Natural killer cell (primary cell): Measurements from ENCODE around the gene SLC6A4. TPM values are rescaled to one million over a fixed set of nuclear protein-coding genes. Genes with fewer than 3 reads are reported as not detected.

ENCODE experiments used
- ATAC-seq, 3 donors: fragments of 150-1000 bp in 2 of 3; fragments of 200-7000 bp in 1 of 3; cut with Tn5 transposase; 1 replicate in 1 of 3; 2 replicates in 2 of 3; pipeline ENCODE4 v1.10.0; 2021; ENCODE audit warnings: mild to moderate bottlenecking in 2 of 3, moderate library complexity in 2 of 3
- DNase-seq, 2 donors: peaks; one replicate each; pipeline versions ENCODE4 v3.0.0 to v3.0.0-alpha.2; 2013 to 2021; ENCODE audit warnings: mixed read lengths in 1 of 2
- H3K27ac ChIP-seq: one replicate; pipeline ENCODE4 v1.5.1; 2013; ENCODE audit warnings: mild to moderate bottlenecking, low read length
- H3K27me3 ChIP-seq: one replicate; pipeline ENCODE4 v1.6.1; 2013; ENCODE audit warnings: low read length; ENCODE audit not compliant: control insufficient read depth, insufficient read depth
- H3K36me3 ChIP-seq: one replicate; pipeline ENCODE4 v1.6.1; 2013; ENCODE audit warnings: low read length; ENCODE audit not compliant: control insufficient read depth, insufficient read depth
- H3K4me1 ChIP-seq: one replicate; pipeline ENCODE4 v1.6.1; 2013; ENCODE audit warnings: low read length; ENCODE audit not compliant: control insufficient read depth, insufficient read depth
- H3K4me3 ChIP-seq: one replicate; pipeline ENCODE4 v1.5.1; 2013; ENCODE audit warnings: low read length
- H3K9me3 ChIP-seq: one replicate; pipeline ENCODE4 v1.6.1; 2013; ENCODE audit warnings: low read length; ENCODE audit not compliant: control insufficient read depth, insufficient read depth
- H3K27ac Mint-ChIP-seq, 2 donors: one replicate each; pipeline ENCODE4 v1.8.0; 2022; ENCODE audit warnings: mild to moderate bottlenecking in 2 of 2, mixed read lengths in 2 of 2, moderate library complexity in 1 of 2
- H3K27me3 Mint-ChIP-seq, 2 donors: one replicate each; pipeline ENCODE4 v1.8.0; 2022; ENCODE audit warnings: low read depth in 2 of 2, mixed read lengths in 2 of 2
- H3K36me3 Mint-ChIP-seq: one replicate; pipeline ENCODE4 v1.8.0; 2022; ENCODE audit warnings: mixed read lengths
- H3K4me1 Mint-ChIP-seq, 2 donors: one replicate each; pipeline ENCODE4 v1.8.0; 2022; ENCODE audit warnings: mixed read lengths in 2 of 2
- H3K4me3 Mint-ChIP-seq: one replicate; pipeline ENCODE4 v1.8.0; 2022; ENCODE audit warnings: mild to moderate bottlenecking, moderate library complexity, mixed read lengths
- H3K9me3 Mint-ChIP-seq, 2 donors: one replicate each; pipeline ENCODE4 v1.8.0; 2022; ENCODE audit warnings: mixed read lengths in 2 of 2
- WGBS: methylation state at CpG from one replicate; pipeline ENCODE4 v1.1.7; 2013; ENCODE audit warnings: missing lambda C conversion rate; ENCODE audit not compliant: insufficient coverage; 5-methylcytosine and 5-hydroxymethylcytosine counted together
- intact Hi-C: fragments of 100-400 bp; cut with micrococcal nuclease; formaldehyde crosslinking; loops from one replicate; pipeline ENCODE4 v1.14.2; 2022
- total RNA-seq, 4 donors: library from RNA; stranded (reverse); fragments of 120-200 nt in 1 of 4; gene quantifications; one replicate each; pipeline versions ENCODE4 v1.2.3 to v1.2.4, GENCODE V29; 2013 to 2022
- TF ChIP-seq, protein P1 (sequence below): fragments of 200-600 bp; IDR thresholded peaks from one replicate; pipeline ENCODE4 v1.8.0; 2022; ENCODE audit warnings: antibody characterized with exemption

Gene SLC6A4
- total RNA-seq, 3 donors from 2014 or later (not counting 1 experiment from before 2014, with no cell fraction given), result 0.43 to 3.5 (median 0.58) TPM

DNA sequence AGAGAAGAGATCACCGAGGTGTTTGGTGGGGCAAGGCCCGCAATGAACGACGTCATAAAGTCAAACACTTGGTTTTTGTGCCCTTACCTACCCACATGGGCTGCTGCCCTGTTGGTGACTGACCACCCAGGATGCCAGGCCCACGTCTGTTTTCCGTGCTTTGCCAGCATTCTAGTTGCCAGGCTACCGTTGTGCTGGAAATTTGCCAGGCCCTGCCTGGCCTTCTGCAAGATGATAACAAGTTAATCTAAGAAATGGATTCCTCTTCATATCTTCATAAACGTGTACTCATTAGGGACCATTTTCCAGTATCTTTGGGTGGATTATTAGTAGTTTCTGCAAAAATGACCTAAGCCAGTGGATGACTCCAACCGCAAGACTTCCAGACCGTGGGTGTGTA lies 35.4 kb downstream of the SLC6A4 start:
- H3K9me3 ChIP-seq, result no peaks in the 10 kb centered on the region
- no peak overlapping the region for H3K4me3 ChIP-seq
- TF ChIP-seq, protein P1, sequence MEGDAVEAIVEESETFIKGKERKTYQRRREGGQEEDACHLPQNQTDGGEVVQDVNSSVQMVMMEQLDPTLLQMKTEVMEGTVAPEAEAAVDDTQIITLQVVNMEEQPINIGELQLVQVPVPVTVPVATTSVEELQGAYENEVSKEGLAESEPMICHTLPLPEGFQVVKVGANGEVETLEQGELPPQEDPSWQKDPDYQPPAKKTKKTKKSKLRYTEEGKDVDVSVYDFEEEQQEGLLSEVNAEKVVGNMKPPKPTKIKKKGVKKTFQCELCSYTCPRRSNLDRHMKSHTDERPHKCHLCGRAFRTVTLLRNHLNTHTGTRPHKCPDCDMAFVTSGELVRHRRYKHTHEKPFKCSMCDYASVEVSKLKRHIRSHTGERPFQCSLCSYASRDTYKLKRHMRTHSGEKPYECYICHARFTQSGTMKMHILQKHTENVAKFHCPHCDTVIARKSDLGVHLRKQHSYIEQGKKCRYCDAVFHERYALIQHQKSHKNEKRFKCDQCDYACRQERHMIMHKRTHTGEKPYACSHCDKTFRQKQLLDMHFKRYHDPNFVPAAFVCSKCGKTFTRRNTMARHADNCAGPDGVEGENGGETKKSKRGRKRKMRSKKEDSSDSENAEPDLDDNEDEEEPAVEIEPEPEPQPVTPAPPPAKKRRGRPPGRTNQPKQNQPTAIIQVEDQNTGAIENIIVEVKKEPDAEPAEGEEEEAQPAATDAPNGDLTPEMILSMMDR, result no peak
- peaks cover 0 to 4% of the 10 kb centered on the region in 2 donors for H3K4me1 Mint-ChIP-seq
- H3K36me3 Mint-ChIP-seq, result no peaks in the 10 kb centered on the region
- H3K9me3 Mint-ChIP-seq, result no peaks in the 10 kb centered on the region
- ATAC-seq, result no peak
- no peak overlapping the region for H3K27ac ChIP-seq
- no peaks in the 10 kb centered on the region for H3K4me1 ChIP-seq
- H3K27me3 Mint-ChIP-seq, result peaks cover 0 to 10% of the 10 kb centered on the region in 2 donors
- H3K27me3 ChIP-seq, result no peaks in the 10 kb centered on the region
- DNase-seq, result no peak
- WGBS, result 96% methylated on average over 9 of the region's 10 CpGs
- H3K36me3 ChIP-seq, result no peaks in the 10 kb centered on the region
- intact Hi-C loops, result no loop called here
- H3K27ac Mint-ChIP-seq, result no peak overlapping the region
- no peak overlapping the region for H3K4me3 Mint-ChIP-seq

DNA sequence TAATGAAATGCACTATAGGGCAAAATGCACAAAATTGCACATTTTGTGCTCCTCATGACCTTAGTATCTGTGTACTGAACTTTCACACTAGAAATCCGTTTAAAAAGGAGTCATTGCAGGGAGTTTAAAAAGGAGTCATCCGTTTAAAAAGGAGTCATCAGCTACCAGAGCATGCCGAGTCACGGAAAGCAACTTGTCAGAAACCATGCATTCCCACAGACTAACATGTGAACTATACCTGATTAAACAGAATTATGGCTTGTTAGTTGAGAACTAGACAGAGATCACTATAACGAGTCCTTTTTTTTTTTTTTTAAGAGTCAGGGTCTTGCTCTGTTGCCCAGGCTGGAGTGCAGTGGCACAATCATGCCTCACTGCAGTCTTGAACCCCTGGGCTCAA lies 35.9 kb downstream of the SLC6A4 start:
- no peak for DNase-seq
- peaks cover 0 to 10% of the 10 kb centered on the region in 2 donors for H3K27me3 Mint-ChIP-seq

DNA sequence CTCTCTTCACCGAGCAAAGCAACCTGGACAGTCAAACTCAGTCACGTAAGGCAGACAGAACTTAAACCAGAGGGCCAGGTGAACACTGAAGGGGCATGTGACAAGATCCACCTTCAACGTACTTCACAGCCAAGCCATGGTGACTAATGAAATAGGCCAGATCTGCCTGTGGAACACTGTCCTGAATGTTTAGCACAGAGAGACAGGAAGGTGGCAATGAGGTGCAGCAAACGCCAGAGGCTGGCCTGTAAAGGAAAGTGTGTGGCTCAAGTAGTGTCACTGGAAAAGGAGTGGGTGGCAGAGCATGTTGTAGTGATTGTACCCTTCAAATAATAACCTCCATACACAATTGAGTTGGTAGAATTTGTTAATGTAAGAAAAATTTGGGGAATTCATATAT lies 38.1 kb downstream of the SLC6A4 start:
- Mint-ChIP-seq H3K4me1 (peaks cover 0 to 9% of the 10 kb centered on the region in 2 donors), H3K36me3 (no peaks in the 10 kb centered on the region), H3K4me3 (no peak overlapping the region), H3K27ac (no peak overlapping the region), H3K27me3 (no peaks in the 10 kb centered on the region), H3K9me3 (no peaks in the 10 kb centered on the region)
- no peak overlapping the region for H3K27ac ChIP-seq
- H3K4me1 ChIP-seq, result no peaks in the 10 kb centered on the region
- ATAC-seq (no peak), DNase-seq (no peak)
- no peaks in the 10 kb centered on the region for H3K36me3 ChIP-seq
- H3K27me3 ChIP-seq, result no peaks in the 10 kb centered on the region
- no peak overlapping the region for H3K4me3 ChIP-seq
- intact Hi-C loops, result no loop called here
- 98% methylated on average over 4 of the region's 4 CpGs for whole genome bisulfite sequencing
- TF ChIP-seq, protein P1, result no peak
- no peaks in the 10 kb centered on the region for H3K9me3 ChIP-seq

More for the DNA sequence above, 35.9 kb downstream of the SLC6A4 start:
- no peaks in the 10 kb centered on the region for H3K9me3 Mint-ChIP-seq
- H3K4me3 Mint-ChIP-seq, result no peak overlapping the region
- 96% methylated on average over 5 of the region's 5 CpGs for WGBS
- no peaks in the 10 kb centered on the region for H3K36me3 Mint-ChIP-seq
- ATAC-seq, result no peak
- no peaks in the 10 kb centered on the region for H3K4me1 ChIP-seq
- TF ChIP-seq, protein P1, result no peak
- no peaks in the 10 kb centered on the region for H3K9me3 ChIP-seq
- no peak overlapping the region for H3K27ac ChIP-seq
- intact Hi-C loops, result no loop called here
- H3K4me1 Mint-ChIP-seq, result peaks cover 0 to 4% of the 10 kb centered on the region in 2 donors
- no peaks in the 10 kb centered on the region for H3K36me3 ChIP-seq
- no peaks in the 10 kb centered on the region for H3K27me3 ChIP-seq
- no peak overlapping the region for H3K4me3 ChIP-seq
- no peak overlapping the region for H3K27ac Mint-ChIP-seq

DNA sequence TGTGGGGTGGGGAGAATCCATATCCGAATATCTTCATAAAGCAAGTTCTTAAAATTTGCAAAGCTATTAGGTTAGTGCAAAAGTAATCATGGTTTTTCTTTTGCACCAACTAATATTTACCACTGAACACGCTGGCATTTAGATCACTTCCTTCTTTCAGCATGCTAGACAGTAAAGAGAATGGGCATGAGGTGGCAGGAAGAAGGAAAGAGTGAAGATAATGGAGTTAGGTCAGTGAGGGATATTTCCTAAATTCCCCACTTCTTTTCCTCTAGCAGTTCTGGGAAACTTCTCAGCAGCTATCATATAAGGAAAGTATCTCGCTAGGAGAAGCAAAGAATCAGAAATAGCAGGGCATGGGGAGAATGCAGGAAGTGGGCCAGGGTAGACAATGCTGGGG lies 39.0 kb downstream of the SLC6A4 start:
- Mint-ChIP-seq H3K4me1 (peaks cover 0 to 9% of the 10 kb centered on the region in 2 donors), H3K27me3 (no peaks in the 10 kb centered on the region), H3K36me3 (no peaks in the 10 kb centered on the region), H3K9me3 (no peaks in the 10 kb centered on the region), H3K4me3 (no peak overlapping the region), H3K27ac (no peak overlapping the region)
- H3K36me3 ChIP-seq, result no peaks in the 10 kb centered on the region
- no peak overlapping the region for H3K4me3 ChIP-seq
- ATAC-seq (no peak), DNase-seq (no peak)
- no peaks in the 10 kb centered on the region for H3K9me3 ChIP-seq
- 73% methylated on average over 1 of the region's 3 CpGs for WGBS
- no peaks in the 10 kb centered on the region for H3K4me1 ChIP-seq
- H3K27ac ChIP-seq, result no peak overlapping the region
- intact Hi-C loops, result no loop called here
- no peaks in the 10 kb centered on the region for H3K27me3 ChIP-seq
- TF ChIP-seq, protein P1, result no peak
